ENCODE measurements around the gene LRRN3.

DNA sequence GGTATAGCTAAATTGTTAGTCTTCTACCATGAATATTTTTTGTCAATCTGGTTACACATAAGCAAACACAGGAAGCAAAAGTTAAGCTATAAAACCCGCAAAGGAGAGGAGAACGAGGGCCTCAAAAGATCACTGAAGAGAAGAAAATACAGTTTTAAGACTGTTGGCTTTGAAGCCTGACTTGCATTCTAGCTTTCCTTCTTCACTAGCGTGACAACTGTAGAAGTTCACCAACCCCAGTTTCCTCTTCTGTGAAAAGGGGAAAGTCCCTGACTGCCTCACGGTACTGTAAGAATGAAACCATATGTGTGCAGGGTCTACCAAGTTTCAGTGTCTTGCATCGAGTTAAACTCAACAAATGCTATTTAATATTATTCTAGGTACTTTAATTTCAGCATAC is 7.5 kb upstream of the LRRN3 start:
- TF ChIP-seq, protein P1, sequence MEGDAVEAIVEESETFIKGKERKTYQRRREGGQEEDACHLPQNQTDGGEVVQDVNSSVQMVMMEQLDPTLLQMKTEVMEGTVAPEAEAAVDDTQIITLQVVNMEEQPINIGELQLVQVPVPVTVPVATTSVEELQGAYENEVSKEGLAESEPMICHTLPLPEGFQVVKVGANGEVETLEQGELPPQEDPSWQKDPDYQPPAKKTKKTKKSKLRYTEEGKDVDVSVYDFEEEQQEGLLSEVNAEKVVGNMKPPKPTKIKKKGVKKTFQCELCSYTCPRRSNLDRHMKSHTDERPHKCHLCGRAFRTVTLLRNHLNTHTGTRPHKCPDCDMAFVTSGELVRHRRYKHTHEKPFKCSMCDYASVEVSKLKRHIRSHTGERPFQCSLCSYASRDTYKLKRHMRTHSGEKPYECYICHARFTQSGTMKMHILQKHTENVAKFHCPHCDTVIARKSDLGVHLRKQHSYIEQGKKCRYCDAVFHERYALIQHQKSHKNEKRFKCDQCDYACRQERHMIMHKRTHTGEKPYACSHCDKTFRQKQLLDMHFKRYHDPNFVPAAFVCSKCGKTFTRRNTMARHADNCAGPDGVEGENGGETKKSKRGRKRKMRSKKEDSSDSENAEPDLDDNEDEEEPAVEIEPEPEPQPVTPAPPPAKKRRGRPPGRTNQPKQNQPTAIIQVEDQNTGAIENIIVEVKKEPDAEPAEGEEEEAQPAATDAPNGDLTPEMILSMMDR (conservative IDR thresholded peaks at IDR 0.05; ENCODE audit: low read depth, low read length) = no peak
- no peak for TF ChIP-seq SMC3 (IDR thresholded peaks at IDR 0.05; ENCODE audit: low read depth, low read length)
- no peak for TF ChIP-seq RAD21 (IDR thresholded peaks at IDR 0.05; ENCODE audit: low read length)
- TF ChIP-seq POLR2A (IDR thresholded peaks at IDR 0.05; ENCODE audit: low read depth, low read length) = no peak
- TF ChIP-seq CEBPB (IDR thresholded peaks at IDR 0.05; ENCODE audit: low read depth, low read length) = no peak
- TF ChIP-seq BHLHE40 (IDR thresholded peaks at IDR 0.05; ENCODE audit: low read depth, low read length) = no peak
- TF ChIP-seq RCOR1 (IDR thresholded peaks at IDR 0.05; ENCODE audit: insufficient replicate concordance, low read length) = no peak
- TF ChIP-seq RFX5 (IDR thresholded peaks at IDR 0.05; ENCODE audit: low read depth, low read length) = no peak
- TF ChIP-seq, protein P2, sequence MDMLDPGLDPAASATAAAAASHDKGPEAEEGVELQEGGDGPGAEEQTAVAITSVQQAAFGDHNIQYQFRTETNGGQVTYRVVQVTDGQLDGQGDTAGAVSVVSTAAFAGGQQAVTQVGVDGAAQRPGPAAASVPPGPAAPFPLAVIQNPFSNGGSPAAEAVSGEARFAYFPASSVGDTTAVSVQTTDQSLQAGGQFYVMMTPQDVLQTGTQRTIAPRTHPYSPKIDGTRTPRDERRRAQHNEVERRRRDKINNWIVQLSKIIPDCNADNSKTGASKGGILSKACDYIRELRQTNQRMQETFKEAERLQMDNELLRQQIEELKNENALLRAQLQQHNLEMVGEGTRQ (IDR thresholded peaks at IDR 0.05; ENCODE audit: low read depth, low read length) = no peak
